HuH-7 (cell line): ENCODE measurements around the gene PARP3.

Source experiments
- DNase-seq: peaks from one replicate; pipeline ENCODE4 v3.0.0; 2011; ENCODE audit warnings: low spot score

The PARP3 gene

DNA sequence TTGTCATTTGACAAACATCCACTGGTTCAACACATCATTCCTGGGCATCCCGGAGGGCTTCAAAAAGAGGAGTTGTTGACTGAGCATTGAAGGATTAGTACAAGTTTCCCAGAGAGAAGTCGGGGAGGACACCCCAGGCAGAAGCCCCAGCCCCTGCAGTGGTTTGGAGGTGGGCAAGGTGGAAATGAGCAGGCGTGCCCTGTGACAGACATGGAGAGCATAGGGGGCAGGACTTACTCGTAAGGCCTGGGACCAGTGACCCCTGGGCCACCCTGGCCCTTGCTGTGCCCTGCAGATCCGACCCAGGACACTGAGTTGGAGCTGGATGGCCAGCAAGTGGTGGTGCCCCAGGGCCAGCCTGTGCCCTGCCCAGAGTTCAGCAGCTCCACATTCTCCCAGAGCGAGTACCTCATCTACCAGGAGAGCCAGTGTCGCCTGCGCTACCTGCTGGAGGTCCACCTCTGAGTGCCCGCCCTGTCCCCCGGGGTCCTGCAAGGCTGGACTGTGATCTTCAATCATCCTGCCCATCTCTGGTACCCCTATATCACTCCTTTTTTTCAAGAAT lies 5.9 kb downstream of the PARP3 start:
- no peak for DNase-seq

DNA sequence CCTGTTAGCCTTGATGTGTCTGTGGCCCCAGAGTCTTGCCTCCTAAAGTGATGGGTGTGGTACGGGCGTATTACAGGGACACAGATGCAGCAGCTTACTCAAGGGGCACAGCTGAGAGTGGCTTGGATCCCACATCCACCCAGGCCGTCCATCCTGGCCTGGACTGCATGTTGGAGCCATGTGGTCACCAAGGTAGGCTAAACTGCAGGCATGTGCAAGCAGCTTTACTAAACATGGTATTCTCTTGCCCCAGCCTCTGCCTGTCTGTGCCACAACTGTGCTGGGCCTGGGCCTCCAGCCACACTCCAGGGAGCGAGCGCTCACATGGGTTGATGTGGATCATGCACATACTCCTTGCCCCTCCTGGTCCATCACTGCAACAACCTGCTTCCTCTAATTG lies 7.0 kb downstream of the PARP3 start:
- no peak for DNase-seq

DNA sequence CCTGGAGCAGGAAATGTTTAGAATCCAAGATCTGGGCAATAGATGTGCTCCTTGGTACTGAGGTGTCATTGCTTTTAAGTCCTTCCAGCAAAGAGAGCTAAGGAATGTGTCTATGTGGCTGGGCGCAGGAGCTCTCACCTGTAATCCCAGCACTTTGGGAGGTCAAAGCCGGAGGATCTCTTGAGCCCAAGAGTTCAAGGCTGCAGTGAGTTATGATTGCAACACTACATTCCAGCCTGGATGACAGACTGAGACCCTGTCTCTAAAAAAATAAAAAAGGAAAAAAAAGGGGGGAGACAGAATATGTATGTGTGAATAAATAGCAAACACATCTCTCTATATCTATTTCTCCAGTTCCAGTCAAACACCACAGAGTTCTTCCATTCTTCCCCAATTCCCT lies 8.7 kb downstream of the PARP3 start:
- DNase-seq = no peak

GRCh38 chr3:51953445-51953844 lies 11.3 kb downstream of the PARP3 start:
- DNase-seq = no peak

GRCh38 chr3:51954105-51954504 lies 11.9 kb downstream of the PARP3 start:
- no peak for DNase-seq

DNA sequence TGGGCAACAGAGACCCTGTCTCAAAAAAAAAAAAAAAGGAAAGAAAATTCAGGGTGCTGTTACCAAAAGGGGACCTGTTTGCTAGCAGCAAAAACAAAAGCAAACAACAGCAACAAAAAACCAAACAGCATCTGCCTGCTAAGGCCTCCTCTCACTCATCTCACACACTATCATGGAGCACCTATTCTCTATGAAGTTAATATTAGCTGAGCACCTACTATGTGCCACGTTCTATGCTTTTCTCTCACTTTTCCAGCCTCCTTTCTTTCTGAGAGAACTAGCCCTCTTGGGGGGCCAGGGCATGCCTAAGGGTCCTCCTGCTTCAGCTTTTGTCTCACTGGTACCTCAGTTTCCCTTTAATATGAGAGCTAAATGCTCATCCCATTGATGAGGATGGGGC lies 12.6 kb downstream of the PARP3 start:
- no peak for DNase-seq

DNA sequence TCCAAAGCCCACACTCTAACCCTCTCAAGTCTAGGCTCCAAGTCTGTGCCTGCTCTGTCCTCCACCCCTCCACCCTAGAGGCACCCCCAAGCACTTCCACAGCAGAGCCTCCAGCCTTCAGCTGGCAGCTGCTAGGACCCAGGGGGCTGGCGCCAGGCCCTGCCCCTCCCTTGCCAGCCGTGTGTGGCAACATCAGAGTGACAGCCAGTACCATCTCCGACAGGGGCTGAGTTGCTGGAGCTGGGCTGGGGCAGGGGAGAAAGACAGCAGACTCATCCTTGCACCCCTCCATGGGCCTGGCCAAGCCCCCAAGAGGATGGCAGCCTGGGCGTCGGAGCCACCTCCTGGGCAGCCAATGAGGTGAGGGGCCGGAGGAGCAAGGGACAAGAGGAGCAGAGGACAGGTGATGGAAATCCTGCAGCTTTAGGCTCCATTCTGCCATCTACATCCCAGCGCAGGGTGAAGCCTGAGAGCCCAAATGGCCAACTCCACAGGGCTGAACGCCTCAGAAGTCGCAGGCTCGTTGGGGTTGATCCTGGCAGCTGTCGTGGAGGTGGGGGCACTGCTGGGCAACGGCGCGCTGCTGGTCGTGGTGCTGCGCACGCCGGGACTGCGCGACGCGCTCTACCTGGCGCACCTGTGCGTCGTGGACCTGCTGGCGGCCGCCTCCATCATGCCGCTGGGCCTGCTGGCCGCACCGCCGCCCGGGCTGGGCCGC lies 13.2 kb downstream of the PARP3 start, which contains the start of gene GPR62:
GPR62 (plus strand) TSS at position 207 of the 718 bp plus-strand sequence; CDS start at position 479, 272 bp downstream.
- DNase-seq = no peak

DNA sequence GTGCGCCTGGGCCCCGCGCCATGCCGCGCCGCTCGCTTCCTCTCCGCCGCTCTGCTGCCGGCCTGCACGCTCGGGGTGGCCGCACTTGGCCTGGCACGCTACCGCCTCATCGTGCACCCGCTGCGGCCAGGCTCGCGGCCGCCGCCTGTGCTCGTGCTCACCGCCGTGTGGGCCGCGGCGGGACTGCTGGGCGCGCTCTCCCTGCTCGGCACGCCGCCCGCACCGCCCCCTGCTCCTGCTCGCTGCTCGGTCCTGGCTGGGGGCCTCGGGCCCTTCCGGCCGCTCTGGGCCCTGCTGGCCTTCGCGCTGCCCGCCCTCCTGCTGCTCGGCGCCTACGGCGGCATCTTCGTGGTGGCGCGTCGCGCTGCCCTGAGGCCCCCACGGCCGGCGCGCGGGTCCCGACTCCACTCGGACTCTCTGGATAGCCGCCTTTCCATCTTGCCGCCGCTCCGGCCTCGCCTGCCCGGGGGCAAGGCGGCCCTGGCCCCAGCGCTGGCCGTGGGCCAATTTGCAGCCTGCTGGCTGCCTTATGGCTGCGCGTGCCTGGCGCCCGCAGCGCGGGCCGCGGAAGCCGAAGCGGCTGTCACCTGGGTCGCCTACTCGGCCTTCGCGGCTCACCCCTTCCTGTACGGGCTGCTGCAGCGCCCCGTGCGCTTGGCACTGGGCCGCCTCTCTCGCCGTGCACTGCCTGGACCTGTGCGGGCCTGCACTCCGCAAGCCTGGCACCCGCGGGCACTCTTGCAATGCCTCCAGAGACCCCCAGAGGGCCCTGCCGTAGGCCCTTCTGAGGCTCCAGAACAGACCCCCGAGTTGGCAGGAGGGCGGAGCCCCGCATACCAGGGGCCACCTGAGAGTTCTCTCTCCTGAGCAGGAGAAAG lies 14.0 kb downstream of the PARP3 start:
- DNase-seq = no peak

DNA sequence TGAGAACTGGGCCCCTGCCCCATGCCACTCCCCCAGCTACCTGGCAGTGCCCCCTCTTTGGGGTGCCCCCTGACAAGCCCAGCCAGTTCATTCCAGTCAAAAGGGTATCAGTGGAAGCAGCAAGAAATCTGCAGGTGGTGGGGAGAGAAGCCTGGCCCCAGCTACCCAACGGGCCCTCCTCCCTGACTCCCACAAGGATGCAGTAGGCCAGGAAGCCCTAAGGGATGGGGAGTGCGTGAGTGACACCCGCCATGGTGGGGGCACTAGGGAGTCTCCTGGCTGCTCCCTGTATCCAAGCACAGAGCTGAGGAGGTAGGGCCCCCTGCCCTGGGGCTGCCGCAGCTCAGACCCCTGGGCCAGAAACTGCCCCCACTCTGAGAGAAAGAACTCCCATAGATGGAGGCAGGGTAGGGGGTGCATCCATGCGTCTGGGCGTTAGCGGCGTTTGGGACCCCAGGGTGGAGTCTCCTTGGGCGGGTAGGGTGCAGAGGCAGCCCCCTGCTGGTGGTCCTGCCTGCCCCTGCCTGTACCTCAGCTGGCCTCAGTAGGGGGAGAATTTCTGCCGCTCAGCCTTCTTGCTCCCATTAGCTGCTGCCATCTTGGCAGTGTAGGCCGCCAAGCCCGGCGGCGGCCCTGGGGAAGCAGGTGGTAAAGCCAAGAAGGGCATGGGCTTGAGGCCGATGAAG lies 15.5 kb downstream of the PARP3 start:
- DNase-seq = no peak

DNA sequence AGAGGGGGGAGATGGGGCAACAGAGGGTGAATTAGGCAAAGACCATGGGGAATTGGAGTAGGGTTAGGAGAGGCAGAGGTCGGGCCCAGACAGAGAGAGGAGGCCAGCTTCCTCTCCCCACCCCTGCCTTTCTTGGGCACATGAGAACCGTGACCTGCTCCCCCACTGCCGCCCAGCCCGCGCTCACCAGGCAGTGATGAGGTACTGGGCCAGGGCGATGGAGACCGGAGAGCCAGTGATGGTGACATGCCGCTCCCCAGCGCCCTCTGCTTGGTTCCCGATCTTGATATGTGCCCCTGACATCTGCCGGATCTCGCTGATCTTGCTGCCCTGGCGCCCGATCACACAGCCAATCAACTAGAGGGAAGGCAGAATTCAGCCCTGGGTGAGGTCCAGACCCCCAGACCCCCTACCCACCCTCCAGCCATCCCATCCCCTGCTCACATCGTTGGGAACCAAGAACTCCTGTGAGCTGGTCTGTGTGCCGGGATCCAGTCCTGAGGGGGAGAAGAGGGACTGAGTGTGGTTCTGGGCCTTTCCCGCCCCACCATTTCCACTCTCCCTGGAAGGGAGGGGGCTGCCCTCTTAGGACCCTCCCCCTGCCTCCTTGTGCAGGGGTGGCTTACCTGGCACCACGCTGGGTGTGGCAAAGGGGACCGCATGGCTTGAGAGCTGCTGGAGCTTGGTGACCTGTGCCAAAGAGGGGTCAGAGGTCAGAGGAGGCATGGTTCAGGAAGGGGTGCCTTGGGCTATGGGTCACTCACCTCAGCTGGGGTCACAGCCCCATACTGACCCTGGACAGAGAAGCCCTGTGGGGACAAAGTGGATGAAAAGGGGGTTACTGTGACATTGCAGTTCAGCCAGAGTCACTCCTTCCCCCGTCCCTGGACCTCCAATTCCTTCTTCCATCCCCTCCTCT lies 16.7 kb downstream of the PARP3 start:
- DNase-seq = no peak

- no peak for DNase-seq
Measured at GRCh38 chr3:51959651-51960050, 17.5 kb downstream of the PARP3 start.

DNA sequence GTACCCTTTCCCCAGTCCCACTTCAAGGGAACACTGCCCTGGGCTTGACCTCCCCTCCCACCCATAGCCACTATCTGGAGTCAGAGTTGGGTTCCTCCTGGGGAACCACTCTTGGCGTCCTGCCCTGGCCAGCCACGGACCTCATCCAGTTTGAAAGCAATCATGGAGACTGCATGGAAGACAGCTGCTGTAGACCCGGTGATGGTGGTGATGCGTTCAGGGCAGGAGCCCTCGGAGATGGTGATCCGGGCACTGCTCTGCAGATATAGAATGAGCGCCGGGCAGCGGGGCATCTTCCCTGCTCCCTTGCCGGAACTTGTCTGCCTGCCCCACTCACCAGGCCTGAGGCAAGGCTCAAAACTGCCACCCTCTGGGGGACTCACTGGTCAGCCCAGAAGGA lies 18.2 kb downstream of the PARP3 start:
- no peak for DNase-seq

- DNase-seq = no peak
Measured at GRCh38 chr3:51961011-51961410, 18.8 kb downstream of the PARP3 start.

GRCh38 chr3:51961602-51962569 lies 19.7 kb downstream of the PARP3 start:
- no peak for DNase-seq

DNA sequence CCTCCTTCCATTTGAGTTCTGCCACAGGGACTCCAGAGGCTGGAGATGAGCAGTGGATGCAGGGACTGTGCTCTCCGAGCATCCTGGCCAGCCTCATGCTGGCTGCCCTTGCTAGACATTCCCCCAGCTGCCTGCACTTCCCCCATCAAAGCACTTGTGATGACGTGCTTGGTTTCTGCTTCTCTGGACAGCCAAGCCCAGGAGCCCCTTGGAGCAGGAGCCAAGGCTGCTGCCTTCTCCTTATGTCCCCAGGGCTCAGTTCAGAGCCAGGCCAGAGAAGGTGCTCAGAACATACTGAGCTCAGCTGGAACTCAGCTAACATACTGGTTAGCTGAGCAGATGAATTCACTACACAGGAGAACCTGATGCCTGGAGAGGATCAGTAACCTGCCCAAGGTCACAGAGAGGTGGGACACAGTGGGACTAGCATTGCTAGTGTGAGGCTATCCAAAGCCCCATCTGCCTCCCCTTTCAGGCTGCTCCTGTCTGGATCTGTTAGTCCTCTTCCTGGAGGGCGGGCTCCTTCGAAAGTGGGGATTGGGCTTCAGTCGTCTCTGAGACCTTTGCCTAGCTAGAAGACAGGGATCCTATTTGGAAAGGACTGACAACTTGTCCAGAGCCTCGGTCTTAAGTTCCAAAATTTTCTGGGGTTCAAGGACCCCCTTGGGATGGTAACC lies 20.8 kb downstream of the PARP3 start:
- no peak for DNase-seq

GRCh38 chr3:51963951-51964451 lies 21.8 kb downstream of the PARP3 start:
- DNase-seq = no peak

GRCh38 chr3:51964521-51964920 lies 22.4 kb downstream of the PARP3 start:
- no peak for DNase-seq

DNA sequence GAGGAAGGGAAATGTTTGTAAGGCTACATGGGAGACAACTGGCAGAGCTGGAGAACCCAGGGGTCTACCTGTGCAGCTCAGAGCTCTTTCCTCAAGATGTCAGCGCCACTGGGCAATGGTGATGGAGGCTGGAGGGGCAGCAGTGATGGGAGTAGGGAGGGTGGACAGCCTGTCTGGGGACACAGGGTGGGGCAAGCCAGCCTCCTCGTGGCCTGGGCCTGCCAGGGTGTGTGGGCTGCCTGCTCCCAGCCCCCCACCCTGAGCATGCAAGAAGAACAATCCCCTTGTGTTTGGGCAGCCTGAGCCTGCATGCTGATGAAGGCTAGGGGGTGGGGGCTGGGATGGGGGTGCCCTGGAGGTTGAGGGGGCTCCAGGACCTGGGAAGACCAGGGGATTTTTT lies 23.9 kb downstream of the PARP3 start:
- no peak for DNase-seq

DNA sequence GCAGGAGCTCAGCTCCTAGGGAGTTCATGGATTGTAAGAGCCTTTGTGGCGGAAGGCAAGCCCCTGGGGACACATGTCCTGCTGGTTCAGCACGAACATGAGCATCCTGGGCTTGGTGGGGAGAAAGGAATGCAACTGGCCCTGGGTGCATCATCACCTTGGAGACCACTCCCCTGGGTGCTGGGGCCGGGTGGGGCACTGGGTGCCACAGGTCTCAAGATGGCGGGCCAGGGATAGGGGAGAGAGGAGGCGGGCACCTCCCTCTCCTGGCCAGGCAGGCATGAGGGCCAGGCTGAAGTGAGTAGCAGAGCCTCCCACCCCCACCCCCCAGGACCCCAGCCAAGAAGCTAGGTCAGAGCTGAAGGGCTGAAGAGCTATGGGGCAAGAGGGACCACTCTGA lies 24.3 kb downstream of the PARP3 start:
- DNase-seq = no peak
